HCT116 (cell line): ENCODE results near the gene ADGRV1. TPM values are rescaled to one million over a fixed set of nuclear protein-coding genes. Genes with fewer than 3 reads are reported as not detected.

ENCODE experiments used
- ATAC-seq: fragments of 200-7000 bp; cut with Tn5 transposase; 2 replicates; pipeline ENCODE4 v1.9.1; 2020; ENCODE audit warnings: mild to moderate bottlenecking, moderate library complexity
- BruUV-seq: library from RNA; stranded (reverse); fragments of 400-500 nt; replicated peaks from 2 replicates; lab custom pipeline; 2021; lab: Mats Ljungman, UMichigan
- CTCF ChIA-PET: fragments of 300-600 bp; sonication (Branson Sonifier 250); formaldehyde crosslinking; loops from one replicate; lab custom pipeline; 2021; ENCODE audit warnings: antibody characterized with exemption; lab: Charles Lee
- POLR2A ChIA-PET: fragments of 300-600, 350-600 bp; sonication (Branson Sonifier 250); formaldehyde crosslinking; loops from one replicate; lab custom pipeline; 2021; ENCODE audit warnings: antibody characterized with exemption; lab: Charles Lee
- RAD21 ChIA-PET, 2 experiments: fragments of 300-600 bp; sonication (Branson Sonifier 250); formaldehyde crosslinking; loops; one replicate each; lab custom pipeline; 2023; ENCODE audit warnings: low total read pairs in 2 of 2; ENCODE audit not compliant: uncharacterized antibody in 2 of 2, unreplicated experiment in 2 of 2, low non-redundant PET in 1 of 2; lab: Charles Lee
- DNase-seq: peaks from one replicate; pipeline ENCODE4 v3.0.0-alpha.2; 2010; ENCODE audit warnings: low read depth, low spot score
- H2AFZ ChIP-seq: fragments of 200-600 bp; shearing (Covaris generic), sonication (generic); 2 replicates; pipeline ENCODE4 v1.6.1; 2017; ENCODE audit warnings: low read depth, mixed run types, mixed read lengths, antibody characterized with exemption, low read length; ENCODE audit not compliant: poor library complexity, severe bottlenecking
- H3K27ac ChIP-seq: 2 replicates; pipeline ENCODE4 v1.5.1; 2012; ENCODE audit warnings: low read depth, low read length
- H3K27me3 ChIP-seq: fragments of 200-600 bp; sonication (generic); 2 replicates; pipeline ENCODE4 v1.6.1; 2016; ENCODE audit warnings: mixed run types, low read length, mixed read lengths; ENCODE audit not compliant: insufficient read depth
- H3K36me3 ChIP-seq, 2 experiments: fragments of 200-500 bp in 1 of 2; fragments of 200-600 bp in 1 of 2; sonication (Bioruptor generic) in 1 of 2; sonication (generic) in 1 of 2; 2 replicates each; pipeline versions ENCODE4 v1.5.1 to v1.6.1; 2014 to 2016; ENCODE audit warnings: low read length in 2 of 2, inconsistent platforms in 1 of 2, mixed read lengths in 1 of 2, mixed run types in 1 of 2; ENCODE audit not compliant: insufficient read depth in 2 of 2, control insufficient read depth in 1 of 2
- H3K4me1 ChIP-seq, 2 experiments: fragments of 200-600 bp in 1 of 2; sonication (generic) in 1 of 2; 2 replicates each; pipeline versions ENCODE4 v1.5.1 to v1.6.1; 2012 to 2017; ENCODE audit warnings: low read length in 2 of 2, inconsistent platforms in 1 of 2, mild to moderate bottlenecking in 1 of 2, mixed read lengths in 1 of 2, mixed run types in 1 of 2, moderate library complexity in 1 of 2; ENCODE audit not compliant: insufficient read depth in 2 of 2, control insufficient read depth in 1 of 2
- H3K4me2 ChIP-seq: fragments of 200-600 bp; sonication (generic); 2 replicates; pipeline ENCODE4 v1.6.1; 2017; ENCODE audit warnings: mixed run types, low read length, mixed read lengths
- H3K4me3 ChIP-seq, 2 experiments: fragments of 200-600 bp in 1 of 2; sonication (generic) in 1 of 2; replicated peaks in 1 of 2; 2 replicates each; pipeline ENCODE4 v1.5.1; 2011 to 2016; ENCODE audit warnings: low read length in 2 of 2, control low read depth in 1 of 2, low read depth in 1 of 2, mild to moderate bottlenecking in 1 of 2, mixed read lengths in 1 of 2, mixed run types in 1 of 2
- H3K79me2 ChIP-seq: fragments of 200-600 bp; sonication (generic); 2 replicates; pipeline ENCODE4 v1.6.1; 2017; ENCODE audit warnings: mild to moderate bottlenecking, mixed run types, low read length, moderate library complexity, mixed read lengths; ENCODE audit not compliant: insufficient read depth
- H3K9ac ChIP-seq: fragments of 200-600 bp; sonication (generic); 2 replicates; pipeline ENCODE4 v1.6.1; 2016; ENCODE audit warnings: low read length, mixed read lengths
- H3K9me2 ChIP-seq: fragments of 200-600 bp; sonication (generic), shearing (Covaris generic); 2 replicates; pipeline ENCODE4 v1.6.1; 2017; ENCODE audit warnings: mixed run types, mild to moderate bottlenecking, moderate library complexity; ENCODE audit not compliant: insufficient read depth
- H3K9me3 ChIP-seq, 2 experiments: fragments of 200-500 bp in 1 of 2; fragments of 200-600 bp in 1 of 2; sonication (Bioruptor generic) in 1 of 2; sonication (generic) in 1 of 2; 2 replicates each; pipeline ENCODE4 v1.6.1; 2014 to 2017; ENCODE audit warnings: low read length in 2 of 2, mixed read lengths in 2 of 2, inconsistent platforms in 1 of 2, low read depth in 1 of 2, mild to moderate bottlenecking in 1 of 2, mixed run types in 1 of 2, moderate library complexity in 1 of 2; ENCODE audit not compliant: control insufficient read depth in 1 of 2, insufficient read depth in 1 of 2
- H4K20me1 ChIP-seq: fragments of 200-600 bp; sonication (generic), shearing (Covaris generic); 2 replicates; pipeline ENCODE4 v1.6.1; 2017; ENCODE audit warnings: mixed run types, mild to moderate bottlenecking, moderate library complexity; ENCODE audit not compliant: insufficient read depth
- CBX3 ChIP-seq: IDR thresholded peaks from 2 replicates; pipeline ENCODE4 v1.6.1; 2012; ENCODE audit warnings: low read depth
- CEBPB ChIP-seq: IDR thresholded peaks from 2 replicates; pipeline ENCODE4 v1.6.1; 2012; ENCODE audit warnings: low read depth
- EGR1 ChIP-seq: IDR thresholded peaks from 2 replicates; pipeline ENCODE4 v1.6.1; 2012; ENCODE audit warnings: low read depth
- ELF1 ChIP-seq: IDR thresholded peaks from 2 replicates; pipeline ENCODE4 v1.6.1; 2012; ENCODE audit warnings: low read depth, borderline replicate concordance
- EZH2phosphoT487 ChIP-seq: fragments of 200-600 bp; IDR thresholded peaks from 2 replicates; pipeline ENCODE4 v1.6.1; 2018; ENCODE audit warnings: antibody characterized with exemption, borderline replicate concordance
- FOSL1 ChIP-seq: IDR thresholded peaks from 2 replicates; pipeline ENCODE4 v1.6.1; 2012; ENCODE audit warnings: low read depth
- JUND ChIP-seq: IDR thresholded peaks from 2 replicates; pipeline ENCODE4 v1.6.1; 2012
- POLR2A ChIP-seq: IDR thresholded peaks from 2 replicates; pipeline ENCODE4 v1.7.0; 2011; ENCODE audit warnings: borderline replicate concordance; ENCODE audit not compliant: insufficient read depth, insufficient read length; ENCODE audit errors: extremely low read depth
- SIN3A ChIP-seq: IDR thresholded peaks from 2 replicates; pipeline ENCODE4 v1.6.1; 2012; ENCODE audit warnings: low read depth
- SP1 ChIP-seq: IDR thresholded peaks from 2 replicates; pipeline ENCODE4 v1.6.1; 2012; ENCODE audit warnings: low read depth
- TCF7L2 ChIP-seq: IDR thresholded peaks from 2 replicates; pipeline ENCODE4 v1.7.0; 2011; ENCODE audit warnings: borderline replicate concordance, inconsistent platforms; ENCODE audit not compliant: insufficient read depth, insufficient read length; ENCODE audit errors: extremely low read depth
- YY1 ChIP-seq: IDR thresholded peaks from 2 replicates; pipeline ENCODE4 v1.6.1; 2011; ENCODE audit warnings: low read length, low read depth, moderate library complexity, mild to moderate bottlenecking; ENCODE audit not compliant: insufficient replicate concordance; ENCODE audit errors: extremely low read depth
- ZFX ChIP-seq: fragments of 450-650 bp; IDR thresholded peaks from 2 replicates; pipeline ENCODE4 v1.6.1; 2017
- ZNF274 ChIP-seq: fragments of 200-500 bp; sonication (Bioruptor generic); IDR thresholded peaks from 2 replicates; pipeline ENCODE4 v1.6.1; 2014; ENCODE audit warnings: mild to moderate bottlenecking, low read depth, low read length, inconsistent platforms
- intact Hi-C: fragments of 100-400 bp; cut with micrococcal nuclease; formaldehyde crosslinking; loops from 2 replicates; pipeline ENCODE4 v1.10.0; 2022
- total RNA-seq: library from RNA; stranded (reverse); gene quantifications from one replicate; pipeline ENCODE4 v1.2.1, GENCODE V29; 2021; ENCODE audit not compliant: unreplicated experiment
- TF ChIP-seq, protein P1 (sequence below): IDR thresholded peaks from 2 replicates; pipeline ENCODE4 v1.6.1; 2012
- TF ChIP-seq, protein P2 (sequence below): IDR thresholded peaks from 2 replicates; pipeline ENCODE4 v1.6.1; 2012; ENCODE audit warnings: low read depth
- TF ChIP-seq, protein P3 (sequence below): IDR thresholded peaks from 2 replicates; pipeline ENCODE4 v1.6.1; 2011; ENCODE audit warnings: mild to moderate bottlenecking, low read length, moderate library complexity; ENCODE audit not compliant: insufficient replicate concordance; ENCODE audit errors: extremely low read depth
- TF ChIP-seq, protein P4 (sequence below), 3 experiments: fragments of 200-600 bp in 1 of 3; sonication (generic) in 1 of 3; IDR thresholded peaks in 2 of 3; conservative IDR thresholded peaks in 1 of 3; 2 replicates each; pipeline ENCODE4 v1.5.1; 2012 to 2017; ENCODE audit warnings: low read depth in 2 of 3, low read length in 2 of 3, antibody characterized with exemption in 1 of 3, borderline replicate concordance in 1 of 3, control low read depth in 1 of 3, mild to moderate bottlenecking in 1 of 3, mixed read lengths in 1 of 3, mixed run types in 1 of 3, moderate library complexity in 1 of 3; ENCODE audit not compliant: insufficient read depth in 1 of 3

Gene ADGRV1
- total RNA-seq, 1 experiment from 2014 or later: 6.0 TPM

DNA sequence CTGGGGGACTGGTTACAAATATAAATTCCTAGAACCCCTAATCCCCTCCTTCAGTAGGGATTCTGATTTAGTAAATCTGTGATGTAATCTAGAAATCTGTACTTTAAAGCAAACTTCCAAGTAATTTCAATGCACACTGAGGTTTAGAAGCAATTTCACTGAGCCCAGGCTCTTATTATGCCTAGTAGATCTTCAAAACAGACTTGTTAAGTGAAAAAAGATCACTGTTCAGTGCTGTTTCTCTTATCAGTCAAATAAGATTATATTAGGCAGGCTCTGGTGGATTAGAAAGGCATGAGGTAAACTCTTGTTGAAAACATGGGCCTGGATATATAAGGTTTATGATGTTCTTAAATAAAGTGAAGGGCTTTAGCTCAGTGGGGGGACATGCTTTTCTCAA, 293.9 kb downstream of the ADGRV1 start (continued):
- no peak for TF ChIP-seq YY1

DNA sequence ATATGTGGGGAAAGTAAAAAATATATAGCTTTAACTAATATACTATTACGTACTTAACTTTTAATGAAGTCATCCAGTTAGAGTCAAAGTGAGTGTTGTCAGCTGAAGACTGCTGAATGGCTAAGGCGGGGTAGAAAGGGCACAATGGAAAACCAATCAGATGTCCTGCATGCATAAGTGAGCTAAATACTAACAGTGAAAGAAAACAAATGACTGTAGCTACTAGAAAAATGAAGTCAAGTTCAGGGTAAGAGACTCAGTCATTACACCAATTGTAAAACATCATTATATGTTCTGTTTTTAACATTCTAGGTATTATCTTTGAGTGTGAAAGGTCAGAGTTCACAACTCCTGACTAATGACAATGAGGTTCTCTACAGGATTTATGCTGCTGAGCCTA, 295.2 kb downstream of the ADGRV1 start:
- H2AFZ ChIP-seq: no peak overlapping the region
- no peaks in the 10 kb centered on the region for H3K79me2 ChIP-seq
- H3K9me2 ChIP-seq: no peaks in the 10 kb centered on the region
- CTCF ChIA-PET: interaction anchor here (1.1 kb wide), 1 partner anchor 12 kb away, joined by 4 read pairs; no protein-coding TSS in a partner anchor
- POLR2A ChIA-PET: no interaction called here
- H3K4me1 ChIP-seq: no peaks in the 10 kb centered on the region
- no peaks in the 10 kb centered on the region for H3K27me3 ChIP-seq
- H4K20me1 ChIP-seq: no peaks in the 10 kb centered on the region
- no peaks in the 10 kb centered on the region for H3K36me3 ChIP-seq
- H3K9ac ChIP-seq: no peak overlapping the region
- ATAC-seq (no peak), DNase-seq (no peak)
- H3K4me2 ChIP-seq: no peak overlapping the region
- intact Hi-C loops: no loop called here
- no peak for TF ChIP-seq EZH2phosphoT487
- no peak for TF ChIP-seq POLR2A
- no peak for TF ChIP-seq SP1
- no peak for TF ChIP-seq EGR1
- no peak for TF ChIP-seq ELF1
- TF ChIP-seq, protein P1, sequence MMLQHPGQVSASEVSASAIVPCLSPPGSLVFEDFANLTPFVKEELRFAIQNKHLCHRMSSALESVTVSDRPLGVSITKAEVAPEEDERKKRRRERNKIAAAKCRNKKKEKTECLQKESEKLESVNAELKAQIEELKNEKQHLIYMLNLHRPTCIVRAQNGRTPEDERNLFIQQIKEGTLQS: no peak
- no peak for TF ChIP-seq JUND
- no peak for TF ChIP-seq ZNF274
- TF ChIP-seq TCF7L2: no peak
- TF ChIP-seq, protein P2, sequence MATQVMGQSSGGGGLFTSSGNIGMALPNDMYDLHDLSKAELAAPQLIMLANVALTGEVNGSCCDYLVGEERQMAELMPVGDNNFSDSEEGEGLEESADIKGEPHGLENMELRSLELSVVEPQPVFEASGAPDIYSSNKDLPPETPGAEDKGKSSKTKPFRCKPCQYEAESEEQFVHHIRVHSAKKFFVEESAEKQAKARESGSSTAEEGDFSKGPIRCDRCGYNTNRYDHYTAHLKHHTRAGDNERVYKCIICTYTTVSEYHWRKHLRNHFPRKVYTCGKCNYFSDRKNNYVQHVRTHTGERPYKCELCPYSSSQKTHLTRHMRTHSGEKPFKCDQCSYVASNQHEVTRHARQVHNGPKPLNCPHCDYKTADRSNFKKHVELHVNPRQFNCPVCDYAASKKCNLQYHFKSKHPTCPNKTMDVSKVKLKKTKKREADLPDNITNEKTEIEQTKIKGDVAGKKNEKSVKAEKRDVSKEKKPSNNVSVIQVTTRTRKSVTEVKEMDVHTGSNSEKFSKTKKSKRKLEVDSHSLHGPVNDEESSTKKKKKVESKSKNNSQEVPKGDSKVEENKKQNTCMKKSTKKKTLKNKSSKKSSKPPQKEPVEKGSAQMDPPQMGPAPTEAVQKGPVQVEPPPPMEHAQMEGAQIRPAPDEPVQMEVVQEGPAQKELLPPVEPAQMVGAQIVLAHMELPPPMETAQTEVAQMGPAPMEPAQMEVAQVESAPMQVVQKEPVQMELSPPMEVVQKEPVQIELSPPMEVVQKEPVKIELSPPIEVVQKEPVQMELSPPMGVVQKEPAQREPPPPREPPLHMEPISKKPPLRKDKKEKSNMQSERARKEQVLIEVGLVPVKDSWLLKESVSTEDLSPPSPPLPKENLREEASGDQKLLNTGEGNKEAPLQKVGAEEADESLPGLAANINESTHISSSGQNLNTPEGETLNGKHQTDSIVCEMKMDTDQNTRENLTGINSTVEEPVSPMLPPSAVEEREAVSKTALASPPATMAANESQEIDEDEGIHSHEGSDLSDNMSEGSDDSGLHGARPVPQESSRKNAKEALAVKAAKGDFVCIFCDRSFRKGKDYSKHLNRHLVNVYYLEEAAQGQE: no peak
- TF ChIP-seq SIN3A: no peak
- TF ChIP-seq, protein P3, sequence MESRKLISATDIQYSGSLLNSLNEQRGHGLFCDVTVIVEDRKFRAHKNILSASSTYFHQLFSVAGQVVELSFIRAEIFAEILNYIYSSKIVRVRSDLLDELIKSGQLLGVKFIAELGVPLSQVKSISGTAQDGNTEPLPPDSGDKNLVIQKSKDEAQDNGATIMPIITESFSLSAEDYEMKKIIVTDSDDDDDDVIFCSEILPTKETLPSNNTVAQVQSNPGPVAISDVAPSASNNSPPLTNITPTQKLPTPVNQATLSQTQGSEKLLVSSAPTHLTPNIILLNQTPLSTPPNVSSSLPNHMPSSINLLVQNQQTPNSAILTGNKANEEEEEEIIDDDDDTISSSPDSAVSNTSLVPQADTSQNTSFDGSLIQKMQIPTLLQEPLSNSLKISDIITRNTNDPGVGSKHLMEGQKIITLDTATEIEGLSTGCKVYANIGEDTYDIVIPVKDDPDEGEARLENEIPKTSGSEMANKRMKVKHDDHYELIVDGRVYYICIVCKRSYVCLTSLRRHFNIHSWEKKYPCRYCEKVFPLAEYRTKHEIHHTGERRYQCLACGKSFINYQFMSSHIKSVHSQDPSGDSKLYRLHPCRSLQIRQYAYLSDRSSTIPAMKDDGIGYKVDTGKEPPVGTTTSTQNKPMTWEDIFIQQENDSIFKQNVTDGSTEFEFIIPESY: no peak
- no peak for TF ChIP-seq FOSL1
- no peak for TF ChIP-seq CBX3
- TF ChIP-seq, protein P4, sequence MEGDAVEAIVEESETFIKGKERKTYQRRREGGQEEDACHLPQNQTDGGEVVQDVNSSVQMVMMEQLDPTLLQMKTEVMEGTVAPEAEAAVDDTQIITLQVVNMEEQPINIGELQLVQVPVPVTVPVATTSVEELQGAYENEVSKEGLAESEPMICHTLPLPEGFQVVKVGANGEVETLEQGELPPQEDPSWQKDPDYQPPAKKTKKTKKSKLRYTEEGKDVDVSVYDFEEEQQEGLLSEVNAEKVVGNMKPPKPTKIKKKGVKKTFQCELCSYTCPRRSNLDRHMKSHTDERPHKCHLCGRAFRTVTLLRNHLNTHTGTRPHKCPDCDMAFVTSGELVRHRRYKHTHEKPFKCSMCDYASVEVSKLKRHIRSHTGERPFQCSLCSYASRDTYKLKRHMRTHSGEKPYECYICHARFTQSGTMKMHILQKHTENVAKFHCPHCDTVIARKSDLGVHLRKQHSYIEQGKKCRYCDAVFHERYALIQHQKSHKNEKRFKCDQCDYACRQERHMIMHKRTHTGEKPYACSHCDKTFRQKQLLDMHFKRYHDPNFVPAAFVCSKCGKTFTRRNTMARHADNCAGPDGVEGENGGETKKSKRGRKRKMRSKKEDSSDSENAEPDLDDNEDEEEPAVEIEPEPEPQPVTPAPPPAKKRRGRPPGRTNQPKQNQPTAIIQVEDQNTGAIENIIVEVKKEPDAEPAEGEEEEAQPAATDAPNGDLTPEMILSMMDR (IDR thresholded peaks at IDR 0.05 in 2 of 3, conservative IDR thresholded peaks at IDR 0.05 in 1 of 3; ENCODE audit: borderline replicate concordance in 1 of 3, insufficient read depth in 1 of 3, low read depth in 2 of 3, low read length in 2 of 3): no peak
- no peak for TF ChIP-seq YY1
- TF ChIP-seq ZFX: no peak
- TF ChIP-seq CEBPB: no peak
- no peak overlapping the region for H3K4me3 ChIP-seq
- RAD21 ChIA-PET: no interaction called here
- no peaks in the 10 kb centered on the region for H3K9me3 ChIP-seq
- BruUV-seq: no TSS peak
- no peak overlapping the region for H3K27ac ChIP-seq
